ENCODE measurements around the gene PDRG1. TPM values are rescaled to one million over a fixed set of nuclear protein-coding genes. Genes with fewer than 3 reads are reported as not detected.
"Not testable (repeated sequence)": the region's sequence is repeated elsewhere in the genome, so short reads cannot be mapped to it uniquely, and the experiment has no call there.

PDRG1 gene
- total RNA-seq, 1 donor, result 2.2 TPM

DNA sequence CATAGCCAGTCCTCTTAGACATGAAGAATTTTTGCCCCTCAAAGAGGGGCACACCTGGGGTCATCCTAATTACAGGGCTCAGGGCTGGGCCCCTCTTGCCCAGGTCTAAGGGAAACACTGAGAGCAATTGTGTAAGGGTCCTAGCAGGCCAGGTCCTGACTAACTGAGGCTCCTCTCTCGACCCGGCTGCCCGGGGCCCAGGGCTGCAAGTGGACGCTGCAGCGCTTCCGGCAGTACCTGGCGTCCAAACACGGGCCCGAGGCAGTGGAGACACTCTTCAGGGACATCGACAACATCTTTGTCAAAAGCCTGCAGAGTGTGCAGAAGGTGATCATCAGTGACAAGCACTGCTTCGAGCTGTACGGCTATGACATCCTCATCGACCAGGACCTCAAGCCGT is 17.4 kb downstream of the PDRG1 start:
- H3K4me1 ChIP-seq (ENCODE audit: insufficient read depth, low read length), result no peaks in the 10 kb centered on the region
- no peaks in the 10 kb centered on the region for H3K36me3 ChIP-seq (ENCODE audit: insufficient read depth, low read length)
- H3K27me3 ChIP-seq (ENCODE audit: insufficient read depth, low read length), result peaks cover 3% of the 10 kb centered on the region
- no peak overlapping the region for H3K27ac ChIP-seq (ENCODE audit: low read depth, low read length)
- H3K4me2 ChIP-seq (ENCODE audit: insufficient read depth, low read length), result no peak overlapping the region
- H2AFZ ChIP-seq (ENCODE audit: low read length), result no peak overlapping the region
- TF ChIP-seq, protein P1, sequence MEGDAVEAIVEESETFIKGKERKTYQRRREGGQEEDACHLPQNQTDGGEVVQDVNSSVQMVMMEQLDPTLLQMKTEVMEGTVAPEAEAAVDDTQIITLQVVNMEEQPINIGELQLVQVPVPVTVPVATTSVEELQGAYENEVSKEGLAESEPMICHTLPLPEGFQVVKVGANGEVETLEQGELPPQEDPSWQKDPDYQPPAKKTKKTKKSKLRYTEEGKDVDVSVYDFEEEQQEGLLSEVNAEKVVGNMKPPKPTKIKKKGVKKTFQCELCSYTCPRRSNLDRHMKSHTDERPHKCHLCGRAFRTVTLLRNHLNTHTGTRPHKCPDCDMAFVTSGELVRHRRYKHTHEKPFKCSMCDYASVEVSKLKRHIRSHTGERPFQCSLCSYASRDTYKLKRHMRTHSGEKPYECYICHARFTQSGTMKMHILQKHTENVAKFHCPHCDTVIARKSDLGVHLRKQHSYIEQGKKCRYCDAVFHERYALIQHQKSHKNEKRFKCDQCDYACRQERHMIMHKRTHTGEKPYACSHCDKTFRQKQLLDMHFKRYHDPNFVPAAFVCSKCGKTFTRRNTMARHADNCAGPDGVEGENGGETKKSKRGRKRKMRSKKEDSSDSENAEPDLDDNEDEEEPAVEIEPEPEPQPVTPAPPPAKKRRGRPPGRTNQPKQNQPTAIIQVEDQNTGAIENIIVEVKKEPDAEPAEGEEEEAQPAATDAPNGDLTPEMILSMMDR (IDR thresholded peaks at IDR 0.05; ENCODE audit: extremely low read depth, low read depth, low read length), result no peak
- no peaks in the 10 kb centered on the region for H3K9me3 ChIP-seq (ENCODE audit: low read depth, low read length)
- no peaks in the 10 kb centered on the region for H3K79me2 ChIP-seq (ENCODE audit: insufficient read depth, low read length)
- H3K4me3 ChIP-seq (ENCODE audit: insufficient read depth, low read length), result no peak overlapping the region
- no peaks in the 10 kb centered on the region for H4K20me1 ChIP-seq (ENCODE audit: insufficient read depth, low read length)
- DNase-seq (ENCODE audit: insufficient read length, low spot score, missing footprints), result no peak

DNA sequence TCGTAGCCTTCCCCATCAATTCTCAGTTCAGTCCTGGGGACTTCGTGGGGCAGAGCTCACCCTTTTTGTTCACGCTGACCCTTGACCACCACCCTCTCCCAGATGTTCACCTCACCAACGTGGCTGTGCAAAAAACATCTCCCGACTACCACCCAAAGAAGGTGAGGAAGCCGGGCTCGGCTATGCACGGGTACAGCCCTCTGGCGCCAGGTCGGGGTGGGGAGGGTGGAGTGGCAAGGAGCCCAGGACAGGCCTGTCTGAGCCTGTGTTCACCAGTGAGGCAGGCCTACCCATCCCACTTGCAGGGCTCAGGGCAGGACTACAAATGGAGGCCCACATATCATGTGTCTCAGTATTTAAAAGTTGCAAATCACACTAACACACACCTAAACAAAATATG is 18.1 kb downstream of the PDRG1 start:
- H3K9me3 ChIP-seq (ENCODE audit: low read depth, low read length), result no peaks in the 10 kb centered on the region
- H4K20me1 ChIP-seq (ENCODE audit: insufficient read depth, low read length), result no peaks in the 10 kb centered on the region
- DNase-seq (ENCODE audit: insufficient read length, low spot score, missing footprints), result no peak
- no peaks in the 10 kb centered on the region for H3K36me3 ChIP-seq (ENCODE audit: insufficient read depth, low read length)
- H3K27me3 ChIP-seq (ENCODE audit: insufficient read depth, low read length), result peaks cover 5% of the 10 kb centered on the region
- H3K27ac ChIP-seq (ENCODE audit: low read depth, low read length), result no peak overlapping the region
- H3K4me3 ChIP-seq (ENCODE audit: insufficient read depth, low read length), result no peak overlapping the region
- H3K4me1 ChIP-seq (ENCODE audit: insufficient read depth, low read length), result no peaks in the 10 kb centered on the region
- H3K79me2 ChIP-seq (ENCODE audit: insufficient read depth, low read length), result no peaks in the 10 kb centered on the region
- no peak overlapping the region for H2AFZ ChIP-seq (ENCODE audit: low read length)
- no peak overlapping the region for H3K4me2 ChIP-seq (ENCODE audit: insufficient read depth, low read length)
- TF ChIP-seq, protein P1 (IDR thresholded peaks at IDR 0.05; ENCODE audit: extremely low read depth, low read depth, low read length), result no peak

DNA sequence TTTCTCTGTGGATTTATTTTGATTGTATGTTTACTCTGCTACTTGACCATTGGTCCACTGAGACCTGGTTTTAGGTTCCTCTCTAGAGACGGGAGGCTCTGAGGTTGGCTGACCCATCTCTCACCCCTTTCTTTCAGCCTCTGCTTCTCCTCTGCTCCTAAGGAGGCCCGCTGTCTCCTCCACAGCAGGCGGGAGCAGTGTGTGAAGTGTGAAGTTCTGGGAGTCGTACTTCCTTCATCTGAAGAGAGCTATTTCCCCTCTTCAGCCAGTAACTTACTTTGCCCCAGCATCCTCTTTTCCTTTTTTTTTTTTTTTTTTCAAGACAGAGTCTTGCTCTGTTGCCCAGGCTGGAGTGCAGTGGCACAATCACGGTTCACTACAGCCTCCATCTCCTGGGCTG is 21.1 kb downstream of the PDRG1 start:
- peaks cover 8% of the 10 kb centered on the region for H3K27me3 ChIP-seq (ENCODE audit: insufficient read depth, low read length)
- TF ChIP-seq, protein P1 (IDR thresholded peaks at IDR 0.05; ENCODE audit: extremely low read depth, low read depth, low read length), result no peak
- H3K79me2 ChIP-seq (ENCODE audit: insufficient read depth, low read length), result no peaks in the 10 kb centered on the region
- H3K36me3 ChIP-seq (ENCODE audit: insufficient read depth, low read length), result no peaks in the 10 kb centered on the region
- no peak overlapping the region for H3K4me3 ChIP-seq (ENCODE audit: insufficient read depth, low read length)
- no peak overlapping the region for H2AFZ ChIP-seq (ENCODE audit: low read length)
- no peak overlapping the region for H3K27ac ChIP-seq (ENCODE audit: low read depth, low read length)
- H3K9me3 ChIP-seq (ENCODE audit: low read depth, low read length), result no peaks in the 10 kb centered on the region
- no peaks in the 10 kb centered on the region for H4K20me1 ChIP-seq (ENCODE audit: insufficient read depth, low read length)
- DNase-seq (ENCODE audit: insufficient read length, low spot score, missing footprints), result no peak
- H3K4me1 ChIP-seq (ENCODE audit: insufficient read depth, low read length), result no peaks in the 10 kb centered on the region
- no peak overlapping the region for H3K4me2 ChIP-seq (ENCODE audit: insufficient read depth, low read length)

DNA sequence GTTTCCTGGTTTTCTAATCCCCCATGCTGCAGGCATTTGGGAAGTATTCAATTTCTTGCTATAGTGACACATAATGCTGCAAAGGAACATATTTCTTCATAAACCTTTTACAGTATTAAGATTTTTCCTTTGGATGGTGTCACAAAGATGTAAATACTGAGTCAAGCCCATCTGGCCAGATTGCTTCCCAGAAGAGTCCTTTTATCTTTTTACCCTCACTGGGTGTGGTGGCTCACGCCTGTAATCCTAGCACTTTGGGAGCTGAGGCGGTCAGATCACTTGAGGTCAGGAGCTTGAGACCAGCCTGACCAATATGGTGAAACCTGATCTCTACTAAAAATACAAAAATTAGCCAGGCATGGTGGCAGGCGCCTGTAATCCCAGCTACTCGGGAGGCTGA is 22.2 kb downstream of the PDRG1 start:
- H2AFZ ChIP-seq (ENCODE audit: low read length); H3K4me2 ChIP-seq (ENCODE audit: insufficient read depth, low read length); H3K4me1 ChIP-seq (ENCODE audit: insufficient read depth, low read length); H3K79me2 ChIP-seq (ENCODE audit: insufficient read depth, low read length); H3K27ac ChIP-seq (ENCODE audit: low read depth, low read length); H4K20me1 ChIP-seq (ENCODE audit: insufficient read depth, low read length); H3K9me3 ChIP-seq (ENCODE audit: low read depth, low read length); H3K27me3 ChIP-seq (ENCODE audit: insufficient read depth, low read length); H3K4me3 ChIP-seq (ENCODE audit: insufficient read depth, low read length); H3K36me3 ChIP-seq (ENCODE audit: insufficient read depth, low read length); DNase-seq (ENCODE audit: insufficient read length, low spot score, missing footprints): not testable (repeated sequence)

Data from osteoblast (primary cell).